A549 (cell line): ENCODE results near the gene SH3PXD2A. TPM values are rescaled to one million over a fixed set of nuclear protein-coding genes. Genes with fewer than 3 reads are reported as not detected.

ENCODE experiments used
- ATAC-seq, 2 experiments: fragments of 200-7000 bp in 1 of 2; fragments of >200 bp in 1 of 2; cut with Nextera tagmentation in 1 of 2; cut with Tn5 transposase in 1 of 2; 3 replicates each; pipeline versions ENCODE4 v1.8.0 to v1.9.1; 2018 to 2020; ENCODE audit warnings: mild to moderate bottlenecking in 1 of 2, moderate library complexity in 1 of 2
- CTCF ChIA-PET: fragments of 300-600 bp; sonication (Branson Sonifier 250); formaldehyde crosslinking; extraction: SDS; loops from one replicate; lab custom pipeline; 2021; ENCODE audit warnings: antibody characterized with exemption, inconsistent platforms; lab: Yijun Ruan, JAX
- POLR2A ChIA-PET: fragments of 350-600 bp; formaldehyde crosslinking; extraction: SDS; loops from one replicate; lab custom pipeline; 2021; ENCODE audit warnings: antibody characterized with exemption, inconsistent platforms; lab: Yijun Ruan, JAX
- DNase-seq, 2 experiments: peaks; one replicate each; pipeline versions ENCODE4 v3.0.0 to v3.0.0-alpha.2; 2011 to 2016; ENCODE audit warnings: low read depth in 1 of 2, low spot score in 1 of 2
- FAIRE-seq: peaks from 2 replicates; lab custom pipeline; 2011; peaks lifted over from hg19 to GRCh38; lab: Jason Lieb, UNC
- H3K27ac ChIP-seq, 2 experiments: fragments of >200 bp; sonication (Bioruptor Twin); formaldehyde crosslinking; 3 replicates each; pipeline ENCODE4 v1.5.1; 2016 to 2017
- H3K4me1 ChIP-seq: fragments of >200 bp; sonication (Bioruptor Twin); formaldehyde crosslinking; 3 replicates; pipeline ENCODE4 v1.6.1; 2016
- H3K4me2 ChIP-seq: fragments of >200 bp; sonication (Bioruptor Twin); formaldehyde crosslinking; 3 replicates; pipeline ENCODE4 v1.6.1; 2016
- H3K4me3 ChIP-seq: fragments of >200 bp; sonication (Bioruptor Twin); formaldehyde crosslinking; 3 replicates; pipeline ENCODE4 v1.5.1; 2016
- H3K9me3 ChIP-seq: fragments of >200 bp; sonication (Bioruptor Twin); formaldehyde crosslinking; 3 replicates; pipeline ENCODE4 v1.6.1; 2016
- BHLHE40 ChIP-seq: IDR thresholded peaks from 2 replicates; pipeline ENCODE4 v1.6.1; 2012; ENCODE audit warnings: low read depth, low read length, inconsistent platforms
- CBX8 ChIP-seq: fragments of 200-600 bp; sonication (generic); IDR thresholded peaks from 2 replicates; pipeline ENCODE4 v1.6.1; 2016
- E2F6 ChIP-seq: IDR thresholded peaks from 2 replicates; pipeline ENCODE4 v1.6.1; 2012; ENCODE audit warnings: low read depth, borderline replicate concordance
- EHMT2 ChIP-seq: fragments of 200-600 bp; sonication (generic); IDR thresholded peaks from 2 replicates; pipeline ENCODE4 v1.6.1; 2016; ENCODE audit warnings: antibody characterized with exemption, low read depth, mild to moderate bottlenecking, moderate library complexity
- FOSB ChIP-seq: fragments of 250-450 bp; sonication (Bioruptor Pico); IDR thresholded peaks from 2 replicates; pipeline ENCODE4 v1.5.0; 2020; ENCODE audit warnings: mild to moderate bottlenecking, moderate library complexity
- FOSL2 ChIP-seq, 2 experiments: fragments of 450-650 bp in 1 of 2; fragments of >200 bp in 1 of 2; sonication (Bioruptor Twin) in 1 of 2; formaldehyde crosslinking; IDR thresholded peaks; 2 replicates each; pipeline versions ENCODE4 v1.5.0 to v1.6.1; 2016 to 2020; ENCODE audit warnings: mild to moderate bottlenecking in 1 of 2, moderate library complexity in 1 of 2
- HES2 ChIP-seq: fragments of >200 bp; sonication (Bioruptor Twin); formaldehyde crosslinking; IDR thresholded peaks from 2 replicates; pipeline ENCODE4 v1.6.1; 2016
- KDM1A ChIP-seq: fragments of 200-600 bp; sonication (generic); IDR thresholded peaks from 2 replicates; pipeline ENCODE4 v1.6.1; 2016; ENCODE audit warnings: low read depth, mild to moderate bottlenecking
- MAZ ChIP-seq: fragments of 150-350 bp; IDR thresholded peaks from 2 replicates; pipeline ENCODE4 v1.6.1; 2014; ENCODE audit warnings: antibody characterized with exemption, low read depth, low read length, borderline replicate concordance
- NFE2L2 ChIP-seq: fragments of 150-350 bp; conservative IDR thresholded peaks from 2 replicates; pipeline ENCODE4 v1.6.1; 2014; ENCODE audit warnings: low read length
- RARB ChIP-seq: fragments of 250-450 bp; sonication (Bioruptor Pico); IDR thresholded peaks from 2 replicates; pipeline ENCODE4 v1.8.0; 2021; ENCODE audit warnings: mild to moderate bottlenecking, moderate library complexity
- RFX5 ChIP-seq: fragments of 450-650 bp; IDR thresholded peaks from 2 replicates; pipeline ENCODE4 v1.7.1; 2014; ENCODE audit warnings: antibody characterized with exemption, mild to moderate bottlenecking, moderate library complexity
- SREBF2 ChIP-seq: fragments of 450-650 bp; IDR thresholded peaks from 2 replicates; pipeline ENCODE4 v1.6.1; 2014; ENCODE audit warnings: mild to moderate bottlenecking, moderate library complexity
- ZNF302 ChIP-seq: fragments of 250-450 bp; sonication (Bioruptor Pico); IDR thresholded peaks from 2 replicates; pipeline ENCODE4 v1.9.0; 2021; ENCODE audit warnings: inconsistent platforms, mild to moderate bottlenecking, moderate library complexity
- ZSCAN20 ChIP-seq: fragments of 250-450 bp; sonication (Bioruptor Pico); IDR thresholded peaks from 2 replicates; pipeline ENCODE4 v1.8.0; 2022; ENCODE audit warnings: mild to moderate bottlenecking, moderate library complexity
- WGBS: methylation state at CpG from one replicate; pipeline ENCODE4 v1.1.6; 2017; ENCODE audit errors: missing lambda C conversion rate; 5-methylcytosine and 5-hydroxymethylcytosine counted together
- polyA plus RNA-seq, 4 experiments: library from polyadenylated mRNA; depleted of rRNA in 3 of 4; stranded (reverse); fragments of >200 nt; fragmentation: RNase III in 1 of 4; extraction: RNeasy Plus Mini Kit Qiagen cat#74134 plus additional on column Dnase treatment in 1 of 4; gene quantifications; 2 replicates in 3 of 4; 3 replicates in 1 of 4; pipeline ENCODE4 v1.2.3, GENCODE V29; 2011 to 2017
- TF ChIP-seq, protein P1 (sequence below): fragments of >200 bp; sonication (Bioruptor Twin); formaldehyde crosslinking; IDR thresholded peaks from 3 replicates; pipeline ENCODE4 v1.5.1; 2016

Gene SH3PXD2A
- polyA plus RNA-seq, 2 of the 4 experiments (the other 2 are of a cell fraction): 2.4 to 3.9 TPM

GRCh38 chr10:103622286-103622685, 233.1 kb downstream of the SH3PXD2A start:
- POLR2A ChIA-PET: no interaction called here
- Histone ChIP-seq H3K9me3 (no peaks in the 10 kb centered on the region), H3K27ac (no peak overlapping the region)
- WGBS: 96% methylated on average over 18 of the region's 18 CpGs
- TF ChIP-seq CBX8 (no peak), ZSCAN20 (no peak), ZNF302 (CRISPR knock-in tag) (no peak), BHLHE40 (no peak), MAZ (no peak), KDM1A (no peak), RARB (no peak), RFX5 (no peak)
- TF ChIP-seq, all 56 proteins: peak for 0
- CTCF ChIA-PET: interaction anchor here (0.8 to 4.5 kb wide), 8 partner anchors 13 to 263 kb away, joined by 3 to 18 read pairs (median 4); no protein-coding TSS in a partner anchor
- no peak for ATAC-seq
- no peak for FAIRE-seq
- Histone ChIP-seq H3K4me3 (no peak overlapping the region), H3K4me2 (no peak overlapping the region), H3K4me1 (no peaks in the 10 kb centered on the region)
- DNase-seq: no peak

GRCh38 chr10:103621783-103622125, 233.6 kb downstream of the SH3PXD2A start:
- Histone ChIP-seq H3K27ac (no peak overlapping the region), H3K4me1 (no peaks in the 10 kb centered on the region), H3K4me3 (no peak overlapping the region), H3K4me2 (no peak overlapping the region), H3K9me3 (no peaks in the 10 kb centered on the region)
- CTCF ChIA-PET: interaction anchor here (0.9 to 4.5 kb wide), 6 partner anchors 14 to 263 kb away, joined by 3 to 18 read pairs (median 4); no protein-coding TSS in a partner anchor
- POLR2A ChIA-PET: no interaction called here
- WGBS: 89% methylated on average over 4 of the region's 4 CpGs
- no peak for ATAC-seq
- no peak for DNase-seq
- TF ChIP-seq NFE2L2: no peak
- TF ChIP-seq SREBF2: no peak
- no peak for FAIRE-seq

GRCh38 chr10:103620891-103621782, 234.2 kb downstream of the SH3PXD2A start:
- ChIA-PET CTCF (interaction anchor here (1.3 to 4.5 kb wide), 6 partner anchors 14 to 65 kb away, joined by 3 to 18 read pairs (median 5); no protein-coding TSS in a partner anchor), POLR2A (no interaction called here)
- Histone ChIP-seq H3K27ac (no peak overlapping the region), H3K4me3 (no peak overlapping the region), H3K4me1 (no peaks in the 10 kb centered on the region), H3K4me2 (no peak overlapping the region), H3K9me3 (no peaks in the 10 kb centered on the region)
- no peak for DNase-seq
- no peak for ATAC-seq
- TF ChIP-seq SREBF2 (no peak), E2F6 (no peak), NFE2L2 (no peak), HES2 (no peak), FOSB (CRISPR knock-in tag) (no peak), FOSL2 (IDR thresholded peaks at IDR 0.05) (no peak), FOSL2 (CRISPR knock-in tag; IDR thresholded peaks at IDR 0.05) (no peak), ZSCAN20 (no peak), BHLHE40 (no peak), EHMT2 (no peak), MAZ (no peak)
- TF ChIP-seq, protein P1, sequence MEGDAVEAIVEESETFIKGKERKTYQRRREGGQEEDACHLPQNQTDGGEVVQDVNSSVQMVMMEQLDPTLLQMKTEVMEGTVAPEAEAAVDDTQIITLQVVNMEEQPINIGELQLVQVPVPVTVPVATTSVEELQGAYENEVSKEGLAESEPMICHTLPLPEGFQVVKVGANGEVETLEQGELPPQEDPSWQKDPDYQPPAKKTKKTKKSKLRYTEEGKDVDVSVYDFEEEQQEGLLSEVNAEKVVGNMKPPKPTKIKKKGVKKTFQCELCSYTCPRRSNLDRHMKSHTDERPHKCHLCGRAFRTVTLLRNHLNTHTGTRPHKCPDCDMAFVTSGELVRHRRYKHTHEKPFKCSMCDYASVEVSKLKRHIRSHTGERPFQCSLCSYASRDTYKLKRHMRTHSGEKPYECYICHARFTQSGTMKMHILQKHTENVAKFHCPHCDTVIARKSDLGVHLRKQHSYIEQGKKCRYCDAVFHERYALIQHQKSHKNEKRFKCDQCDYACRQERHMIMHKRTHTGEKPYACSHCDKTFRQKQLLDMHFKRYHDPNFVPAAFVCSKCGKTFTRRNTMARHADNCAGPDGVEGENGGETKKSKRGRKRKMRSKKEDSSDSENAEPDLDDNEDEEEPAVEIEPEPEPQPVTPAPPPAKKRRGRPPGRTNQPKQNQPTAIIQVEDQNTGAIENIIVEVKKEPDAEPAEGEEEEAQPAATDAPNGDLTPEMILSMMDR: no peak
- no peak for FAIRE-seq
- 84% methylated on average over 15 of the region's 15 CpGs for WGBS
